Lower leg skin (tissue), 3 donors: ENCODE results near the gene ST6GALNAC3.

Experiments
- POLR2A ChIP-seq, 2 donors: fragments of 450-650 bp; IDR thresholded peaks; one replicate each; pipeline ENCODE4 v1.6.1; 2016 to 2017; ENCODE audit warnings: antibody characterized with exemption in 2 of 2, mild to moderate bottlenecking in 1 of 2, moderate library complexity in 1 of 2
- TF ChIP-seq, protein P1 (sequence below), 3 donors: fragments of 450-650 bp; IDR thresholded peaks; one replicate each; pipeline ENCODE4 v1.5.1; 2016; ENCODE audit warnings: antibody characterized with exemption in 3 of 3, mild to moderate bottlenecking in 3 of 3, moderate library complexity in 2 of 3

DNA sequence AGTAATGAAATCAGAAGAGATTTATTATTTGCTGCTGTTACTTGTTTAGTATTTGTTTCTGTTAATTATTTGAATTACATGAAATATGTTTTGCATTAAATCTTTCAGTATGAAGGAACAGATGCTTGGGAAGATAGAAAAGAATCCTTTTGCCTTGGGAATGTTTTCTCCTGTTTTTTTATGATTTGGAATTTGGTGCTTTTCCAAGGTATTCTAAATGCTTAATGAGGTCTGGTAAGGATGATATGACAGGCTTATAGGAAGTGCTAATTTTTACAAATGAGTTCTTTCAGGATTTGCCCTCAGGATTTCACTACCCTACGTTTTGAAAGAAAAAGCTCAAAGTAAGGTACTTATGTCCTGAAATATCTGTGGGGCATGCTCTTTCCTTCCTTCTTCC is 25.6 kb upstream of the ST6GALNAC3 start:
- no peak for TF ChIP-seq POLR2A (IDR thresholded peaks at IDR 0.05)
- TF ChIP-seq, protein P1, sequence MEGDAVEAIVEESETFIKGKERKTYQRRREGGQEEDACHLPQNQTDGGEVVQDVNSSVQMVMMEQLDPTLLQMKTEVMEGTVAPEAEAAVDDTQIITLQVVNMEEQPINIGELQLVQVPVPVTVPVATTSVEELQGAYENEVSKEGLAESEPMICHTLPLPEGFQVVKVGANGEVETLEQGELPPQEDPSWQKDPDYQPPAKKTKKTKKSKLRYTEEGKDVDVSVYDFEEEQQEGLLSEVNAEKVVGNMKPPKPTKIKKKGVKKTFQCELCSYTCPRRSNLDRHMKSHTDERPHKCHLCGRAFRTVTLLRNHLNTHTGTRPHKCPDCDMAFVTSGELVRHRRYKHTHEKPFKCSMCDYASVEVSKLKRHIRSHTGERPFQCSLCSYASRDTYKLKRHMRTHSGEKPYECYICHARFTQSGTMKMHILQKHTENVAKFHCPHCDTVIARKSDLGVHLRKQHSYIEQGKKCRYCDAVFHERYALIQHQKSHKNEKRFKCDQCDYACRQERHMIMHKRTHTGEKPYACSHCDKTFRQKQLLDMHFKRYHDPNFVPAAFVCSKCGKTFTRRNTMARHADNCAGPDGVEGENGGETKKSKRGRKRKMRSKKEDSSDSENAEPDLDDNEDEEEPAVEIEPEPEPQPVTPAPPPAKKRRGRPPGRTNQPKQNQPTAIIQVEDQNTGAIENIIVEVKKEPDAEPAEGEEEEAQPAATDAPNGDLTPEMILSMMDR (IDR thresholded peaks at IDR 0.05) = no peak
